ENCODE data around the gene NEMP1.

NEMP1 gene

GRCh38 chr12:57107456-57108155, 29.0 kb upstream of the NEMP1 start:
- DNase-seq (ENCODE audit: low read depth), result no peak

GRCh38 chr12:57106021-57106708, 27.6 kb upstream of the NEMP1 start:
- DNase-seq (ENCODE audit: low read depth), result no peak

GRCh38 chr12:57105011-57105753, 26.6 kb upstream of the NEMP1 start:
- DNase-seq (ENCODE audit: low read depth), result no peak

GRCh38 chr12:57104292-57104910, 25.8 kb upstream of the NEMP1 start:
- DNase-seq (ENCODE audit: low read depth), result no peak

- no peak for DNase-seq (ENCODE audit: low read depth)
Observed at GRCh38 chr12:57103856-57104255, 25.3 kb upstream of the NEMP1 start.

- no peak for DNase-seq (ENCODE audit: low read depth)
Observed at GRCh38 chr12:57101892-57102695, 23.5 kb upstream of the NEMP1 start.

GRCh38 chr12:57099766-57100165, 21.2 kb upstream of the NEMP1 start:
- DNase-seq (ENCODE audit: low read depth), result no peak

GRCh38 chr12:57099047-57099714, 20.6 kb upstream of the NEMP1 start:
- no peak for DNase-seq (ENCODE audit: low read depth)

- no peak for DNase-seq (ENCODE audit: low read depth)
Observed at GRCh38 chr12:57098546-57098945, 20.0 kb upstream of the NEMP1 start.

GRCh38 chr12:57097554-57097835, 18.9 kb upstream of the NEMP1 start:
- no peak for DNase-seq (ENCODE audit: low read depth)

- DNase-seq (ENCODE audit: low read depth), result no peak
Observed at GRCh38 chr12:57096748-57097553, 18.4 kb upstream of the NEMP1 start.

- DNase-seq (ENCODE audit: low read depth), result no peak
Observed at GRCh38 chr12:57096099-57096572, 17.5 kb upstream of the NEMP1 start.

GRCh38 chr12:57095440-57095839, 16.8 kb upstream of the NEMP1 start:
- no peak for DNase-seq (ENCODE audit: low read depth)

- no peak for DNase-seq (ENCODE audit: low read depth)
Observed at GRCh38 chr12:57094208-57095160, 15.9 kb upstream of the NEMP1 start.

GRCh38 chr12:57093415-57094207, 15.0 kb upstream of the NEMP1 start:
- peak; percentile 65 for DNase-seq (ENCODE audit: low read depth)

- no peak for DNase-seq (ENCODE audit: low read depth)
Observed at GRCh38 chr12:57092876-57093414, 14.4 kb upstream of the NEMP1 start.

- DNase-seq (ENCODE audit: low read depth), result no peak
Observed at GRCh38 chr12:57092529-57092862, 13.9 kb upstream of the NEMP1 start.
